ENCODE measurements around the gene PRCP.

Gene PRCP

GRCh38 chr11:82942376-82942775 is 42.1 kb upstream of the PRCP start:
- Histone ChIP-seq H3K79me2 (ENCODE audit: control insufficient read depth, insufficient read depth, low read length) (no peaks in the 10 kb centered on the region), H3K18ac (ENCODE audit: low read length) (no peak overlapping the region), H2BK5ac (ENCODE audit: low read length) (no peak overlapping the region), H3K36me3 (ENCODE audit: control insufficient read depth, insufficient read depth, low read length) (no peaks in the 10 kb centered on the region), H4K8ac (ENCODE audit: low read depth, low read length) (no peak overlapping the region), H3K23ac (ENCODE audit: low read length) (no peak overlapping the region), H2BK15ac (replicated peaks; ENCODE audit: low read depth) (no peak overlapping the region), H3K27ac (ENCODE audit: low read depth, low read length) (no peak overlapping the region), H2AK5ac (ENCODE audit: low read length) (no peak overlapping the region), H4K5ac (ENCODE audit: low read length) (no peak overlapping the region), H3K4me1 (ENCODE audit: control insufficient read depth, low read depth, low read length) (no peaks in the 10 kb centered on the region), H3K9ac (ENCODE audit: low read length) (no peak overlapping the region), H3K56ac (ENCODE audit: low read length) (no peak overlapping the region), H3K4ac (ENCODE audit: low read depth, low read length) (no peak overlapping the region), H3K79me1 (ENCODE audit: low read length) (no peaks in the 10 kb centered on the region), H3K4me2 (ENCODE audit: low read length) (no peak overlapping the region), H3K27me3 (ENCODE audit: insufficient read depth, low read length, poor library complexity) (no peaks in the 10 kb centered on the region), H3K4me3 (ENCODE audit: low read length) (no peak overlapping the region), H2BK120ac (ENCODE audit: low read depth, low read length) (no peak overlapping the region)
- WGBS (ENCODE audit: extremely low coverage, insufficient coverage, low lambda C conversion rate) = no CpG with 5 or more reads among the region's 2 CpGs
- DNase-seq = no peak

GRCh38 chr11:82939456-82939855 is 39.2 kb upstream of the PRCP start:
- Histone ChIP-seq H4K5ac (ENCODE audit: low read length) (no peak overlapping the region), H3K23ac (ENCODE audit: low read length) (no peak overlapping the region), H3K4me3 (ENCODE audit: low read length) (no peak overlapping the region), H4K8ac (ENCODE audit: low read depth, low read length) (no peak overlapping the region), H2BK120ac (ENCODE audit: low read depth, low read length) (no peak overlapping the region), H3K4ac (ENCODE audit: low read depth, low read length) (no peak overlapping the region), H2AK5ac (ENCODE audit: low read length) (no peak overlapping the region), H3K4me2 (ENCODE audit: low read length) (no peak overlapping the region), H3K27me3 (ENCODE audit: insufficient read depth, low read length, poor library complexity) (no peaks in the 10 kb centered on the region), H3K9ac (ENCODE audit: low read length) (no peak overlapping the region), H3K79me2 (ENCODE audit: control insufficient read depth, insufficient read depth, low read length) (no peaks in the 10 kb centered on the region), H3K36me3 (ENCODE audit: control insufficient read depth, insufficient read depth, low read length) (no peaks in the 10 kb centered on the region), H3K56ac (ENCODE audit: low read length) (no peak overlapping the region), H3K79me1 (ENCODE audit: low read length) (no peaks in the 10 kb centered on the region), H2BK5ac (ENCODE audit: low read length) (no peak overlapping the region), H3K18ac (ENCODE audit: low read length) (no peak overlapping the region), H2BK15ac (replicated peaks; ENCODE audit: low read depth) (no peak overlapping the region), H3K27ac (ENCODE audit: low read depth, low read length) (no peak overlapping the region), H3K4me1 (ENCODE audit: control insufficient read depth, low read depth, low read length) (no peaks in the 10 kb centered on the region)
- DNase-seq = no peak
- no CpG with 5 or more reads among the region's 2 CpGs for WGBS (ENCODE audit: extremely low coverage, insufficient coverage, low lambda C conversion rate)

DNA sequence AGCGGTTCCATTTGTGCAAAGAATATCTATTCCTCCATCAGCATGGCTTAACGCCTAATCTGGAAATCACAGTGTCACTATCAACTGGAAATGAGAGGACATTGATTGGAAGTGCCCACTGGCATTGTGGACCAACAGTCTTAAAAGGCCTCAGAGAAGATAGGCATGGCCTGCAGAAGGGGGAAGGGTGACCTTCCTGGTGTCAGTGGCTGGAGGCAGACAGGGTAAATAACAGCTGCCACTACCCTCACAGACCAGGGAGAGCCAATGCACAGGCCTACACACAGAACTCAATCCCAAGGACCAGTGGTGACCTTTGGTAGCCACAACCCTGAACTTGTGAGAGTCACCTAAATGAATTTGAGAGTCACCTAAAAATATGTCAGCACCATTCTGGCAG is 37.3 kb upstream of the PRCP start:
- H3K18ac ChIP-seq (ENCODE audit: low read length) = no peak overlapping the region
- no peak overlapping the region for H3K4me3 ChIP-seq (ENCODE audit: low read length)
- no peak overlapping the region for H2BK15ac ChIP-seq (replicated peaks; ENCODE audit: low read depth)
- no peak overlapping the region for H2BK5ac ChIP-seq (ENCODE audit: low read length)
- no peaks in the 10 kb centered on the region for H3K36me3 ChIP-seq (ENCODE audit: control insufficient read depth, insufficient read depth, low read length)
- no peak overlapping the region for H3K56ac ChIP-seq (ENCODE audit: low read length)
- H3K4me2 ChIP-seq (ENCODE audit: low read length) = no peak overlapping the region
- H3K4me1 ChIP-seq (ENCODE audit: control insufficient read depth, low read depth, low read length) = no peaks in the 10 kb centered on the region
- H3K27ac ChIP-seq (ENCODE audit: low read depth, low read length) = no peak overlapping the region
- H3K79me1 ChIP-seq (ENCODE audit: low read length) = no peaks in the 10 kb centered on the region
- no peak overlapping the region for H3K4ac ChIP-seq (ENCODE audit: low read depth, low read length)
- H2AK5ac ChIP-seq (ENCODE audit: low read length) = no peak overlapping the region
- no peak overlapping the region for H3K9ac ChIP-seq (ENCODE audit: low read length)
- no peaks in the 10 kb centered on the region for H3K27me3 ChIP-seq (ENCODE audit: insufficient read depth, low read length, poor library complexity)
- WGBS (ENCODE audit: extremely low coverage, insufficient coverage, low lambda C conversion rate) = no CpG with 5 or more reads among the region's 2 CpGs
- H3K23ac ChIP-seq (ENCODE audit: low read length) = no peak overlapping the region
- no peak for DNase-seq
- H4K8ac ChIP-seq (ENCODE audit: low read depth, low read length) = no peak overlapping the region
- no peak overlapping the region for H4K5ac ChIP-seq (ENCODE audit: low read length)
- H2BK120ac ChIP-seq (ENCODE audit: low read depth, low read length) = no peak overlapping the region
- no peaks in the 10 kb centered on the region for H3K79me2 ChIP-seq (ENCODE audit: control insufficient read depth, insufficient read depth, low read length)

DNA sequence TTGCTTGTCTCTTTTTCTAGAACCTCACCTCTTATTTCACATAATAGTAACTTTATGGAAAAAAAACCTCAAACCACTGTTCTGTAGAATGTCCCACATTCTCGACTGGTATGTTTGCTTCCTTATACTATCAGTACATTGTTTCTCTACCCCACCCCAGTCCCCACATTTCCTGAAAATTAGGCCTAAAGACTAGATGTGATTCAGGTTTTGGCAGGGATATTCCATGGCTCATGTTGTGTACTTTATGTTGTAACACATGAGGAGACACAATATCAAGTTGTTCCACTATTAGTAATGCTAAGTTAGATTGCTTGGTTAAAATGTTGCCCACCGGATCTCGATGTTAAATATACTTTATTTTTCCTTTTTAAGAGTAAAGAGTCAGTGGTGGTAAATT is 36.0 kb upstream of the PRCP start:
- Histone ChIP-seq H3K4ac (ENCODE audit: low read depth, low read length) (no peak overlapping the region), H3K4me1 (ENCODE audit: control insufficient read depth, low read depth, low read length) (no peaks in the 10 kb centered on the region), H3K27me3 (ENCODE audit: insufficient read depth, low read length, poor library complexity) (no peaks in the 10 kb centered on the region), H2AK5ac (ENCODE audit: low read length) (no peak overlapping the region), H4K5ac (ENCODE audit: low read length) (no peak overlapping the region), H3K79me2 (ENCODE audit: control insufficient read depth, insufficient read depth, low read length) (no peaks in the 10 kb centered on the region), H3K4me3 (ENCODE audit: low read length) (no peak overlapping the region), H3K27ac (ENCODE audit: low read depth, low read length) (no peak overlapping the region), H3K23ac (ENCODE audit: low read length) (no peak overlapping the region), H2BK120ac (ENCODE audit: low read depth, low read length) (no peak overlapping the region), H3K9ac (ENCODE audit: low read length) (no peak overlapping the region), H3K79me1 (ENCODE audit: low read length) (no peaks in the 10 kb centered on the region), H2BK15ac (replicated peaks; ENCODE audit: low read depth) (no peak overlapping the region), H2BK5ac (ENCODE audit: low read length) (no peak overlapping the region), H3K36me3 (ENCODE audit: control insufficient read depth, insufficient read depth, low read length) (no peaks in the 10 kb centered on the region), H3K4me2 (ENCODE audit: low read length) (no peak overlapping the region), H3K18ac (ENCODE audit: low read length) (no peak overlapping the region), H4K8ac (ENCODE audit: low read depth, low read length) (no peak overlapping the region), H3K56ac (ENCODE audit: low read length) (no peak overlapping the region)
- no CpG with 5 or more reads among the region's 3 CpGs for WGBS (ENCODE audit: extremely low coverage, insufficient coverage, low lambda C conversion rate)
- DNase-seq = no peak

GRCh38 chr11:82932564-82932963 is 32.3 kb upstream of the PRCP start:
- Histone ChIP-seq H3K27ac (ENCODE audit: low read depth, low read length) (no peak overlapping the region), H3K18ac (ENCODE audit: low read length) (no peak overlapping the region), H3K4me3 (ENCODE audit: low read length) (no peak overlapping the region), H3K23ac (ENCODE audit: low read length) (no peak overlapping the region), H3K4me2 (ENCODE audit: low read length) (no peak overlapping the region), H3K9ac (ENCODE audit: low read length) (no peak overlapping the region), H4K5ac (ENCODE audit: low read length) (no peak overlapping the region), H2BK15ac (replicated peaks; ENCODE audit: low read depth) (no peak overlapping the region), H3K79me2 (ENCODE audit: control insufficient read depth, insufficient read depth, low read length) (no peaks in the 10 kb centered on the region), H3K79me1 (ENCODE audit: low read length) (no peaks in the 10 kb centered on the region), H2BK120ac (ENCODE audit: low read depth, low read length) (no peak overlapping the region), H3K27me3 (ENCODE audit: insufficient read depth, low read length, poor library complexity) (no peaks in the 10 kb centered on the region), H3K4me1 (ENCODE audit: control insufficient read depth, low read depth, low read length) (no peaks in the 10 kb centered on the region), H3K56ac (ENCODE audit: low read length) (no peak overlapping the region), H2AK5ac (ENCODE audit: low read length) (no peak overlapping the region), H3K4ac (ENCODE audit: low read depth, low read length) (no peak overlapping the region), H3K36me3 (ENCODE audit: control insufficient read depth, insufficient read depth, low read length) (no peaks in the 10 kb centered on the region), H4K8ac (ENCODE audit: low read depth, low read length) (no peak overlapping the region), H2BK5ac (ENCODE audit: low read length) (no peak overlapping the region)
- WGBS (ENCODE audit: extremely low coverage, insufficient coverage, low lambda C conversion rate) = no CpG with 5 or more reads among the region's 1 CpG
- no peak for DNase-seq

DNA sequence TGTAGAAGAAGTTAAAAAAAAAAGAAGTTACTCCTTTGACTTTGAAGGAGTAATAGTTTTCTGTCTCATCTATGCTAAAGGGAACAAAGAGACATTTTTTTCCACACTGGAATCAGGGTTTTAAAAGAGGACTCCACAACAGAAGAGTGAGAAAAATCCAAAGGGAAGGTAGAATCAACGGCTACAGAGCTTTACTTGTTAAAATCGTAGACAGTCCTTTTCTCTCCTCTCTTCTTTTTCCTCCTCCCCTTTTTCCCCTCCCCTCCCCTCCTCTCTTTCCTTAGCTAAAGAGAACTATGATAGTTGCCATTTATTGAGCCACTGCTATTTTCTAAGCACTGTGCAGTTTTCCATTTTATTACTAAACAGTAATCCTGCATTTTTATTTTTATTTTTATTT is 30.5 kb upstream of the PRCP start:
- no peak overlapping the region for H3K27ac ChIP-seq (ENCODE audit: low read depth, low read length)
- H4K5ac ChIP-seq (ENCODE audit: low read length) = no peak overlapping the region
- no peak overlapping the region for H3K4me3 ChIP-seq (ENCODE audit: low read length)
- H2BK15ac ChIP-seq (replicated peaks; ENCODE audit: low read depth) = no peak overlapping the region
- no peak overlapping the region for H2AK5ac ChIP-seq (ENCODE audit: low read length)
- H4K8ac ChIP-seq (ENCODE audit: low read depth, low read length) = no peak overlapping the region
- H2BK5ac ChIP-seq (ENCODE audit: low read length) = no peak overlapping the region
- H3K9ac ChIP-seq (ENCODE audit: low read length) = no peak overlapping the region
- no peaks in the 10 kb centered on the region for H3K4me1 ChIP-seq (ENCODE audit: control insufficient read depth, low read depth, low read length)
- H3K79me1 ChIP-seq (ENCODE audit: low read length) = no peaks in the 10 kb centered on the region
- no CpG with 5 or more reads among the region's 2 CpGs for WGBS (ENCODE audit: extremely low coverage, insufficient coverage, low lambda C conversion rate)
- H3K79me2 ChIP-seq (ENCODE audit: control insufficient read depth, insufficient read depth, low read length) = no peaks in the 10 kb centered on the region
- no peak overlapping the region for H2BK120ac ChIP-seq (ENCODE audit: low read depth, low read length)
- no peak for DNase-seq
- no peak overlapping the region for H3K18ac ChIP-seq (ENCODE audit: low read length)
- H3K4me2 ChIP-seq (ENCODE audit: low read length) = no peak overlapping the region
- no peak overlapping the region for H3K56ac ChIP-seq (ENCODE audit: low read length)
- H3K23ac ChIP-seq (ENCODE audit: low read length) = no peak overlapping the region
- no peaks in the 10 kb centered on the region for H3K36me3 ChIP-seq (ENCODE audit: control insufficient read depth, insufficient read depth, low read length)
- H3K27me3 ChIP-seq (ENCODE audit: insufficient read depth, low read length, poor library complexity) = no peaks in the 10 kb centered on the region
- H3K4ac ChIP-seq (ENCODE audit: low read depth, low read length) = no peak overlapping the region
